NCI-H1092 treated with DMSO at 0.1 percent for 48 hours (cell line): ENCODE results near the gene SMPDL3B.
"Not testable (repeated sequence)": the region's sequence is repeated elsewhere in the genome, so short reads cannot be mapped to it uniquely, and the experiment has no call there.

ENCODE experiments used
- DNase-seq: peaks from one replicate; lab custom pipeline; 2025; lab: John Stamatoyannopoulos, UW

The SMPDL3B gene

GRCh38 chr1:27970401-27970800 is 35.6 kb downstream of the SMPDL3B start:
- DNase-seq = no peak

GRCh38 chr1:27971674-27972073 is 36.9 kb downstream of the SMPDL3B start:
- DNase-seq = peak; percentile 42

GRCh38 chr1:27972141-27972540 is 37.3 kb downstream of the SMPDL3B start:
- DNase-seq = no peak

- no peak for DNase-seq
Measured at GRCh38 chr1:27973771-27974416, 39.1 kb downstream of the SMPDL3B start.

- no peak for DNase-seq
Measured at GRCh38 chr1:27974417-27974781, 39.6 kb downstream of the SMPDL3B start.

- peak; percentile 21 for DNase-seq
Measured at GRCh38 chr1:27979151-27979858, 44.5 kb downstream of the SMPDL3B start.

- no peak for DNase-seq
Measured at GRCh38 chr1:27979859-27980201, 45.0 kb downstream of the SMPDL3B start.

GRCh38 chr1:27980216-27980845 is 45.5 kb downstream of the SMPDL3B start:
- no peak for DNase-seq

GRCh38 chr1:27981145-27981544 is 46.3 kb downstream of the SMPDL3B start:
- no peak for DNase-seq

- no peak for DNase-seq
Measured at GRCh38 chr1:27990920-27991537, 56.2 kb downstream of the SMPDL3B start.

GRCh38 chr1:27992276-27992675 is 57.5 kb downstream of the SMPDL3B start:
- DNase-seq = no peak

- no peak for DNase-seq
Measured at GRCh38 chr1:27993241-27993640, 58.4 kb downstream of the SMPDL3B start.

GRCh38 chr1:27994060-27994459 is 59.3 kb downstream of the SMPDL3B start:
- no peak for DNase-seq

- not testable (repeated sequence) for DNase-seq
Measured at GRCh38 chr1:27994526-27994925, 59.7 kb downstream of the SMPDL3B start.

- DNase-seq = no peak
Measured at GRCh38 chr1:27999055-27999454, 64.3 kb downstream of the SMPDL3B start.

- no peak for DNase-seq
Measured at GRCh38 chr1:28002600-28002999, 67.8 kb downstream of the SMPDL3B start.

- not testable (repeated sequence) for DNase-seq
Measured at GRCh38 chr1:28003117-28003516, 68.3 kb downstream of the SMPDL3B start.
